Astrocyte (in vitro differentiated cells and primary cell): ENCODE data around the gene HOXC9.

Experiments used
- CTCF ChIP-seq: IDR thresholded peaks from 2 replicates; pipeline ENCODE4 v1.5.1; 2011; ENCODE audit warnings: low read depth, mild to moderate bottlenecking, inconsistent platforms, low read length, moderate library complexity; ENCODE audit not compliant: insufficient read depth
- EZH2 ChIP-seq: IDR thresholded peaks from 2 replicates; pipeline ENCODE4 v1.6.1; 2012; ENCODE audit warnings: mild to moderate bottlenecking, low read length, inconsistent platforms; ENCODE audit not compliant: insufficient read depth

GRCh38 chr12:54047964-54048303 lies 48.0 kb downstream of the HOXC9 start:
- TF ChIP-seq EZH2 (no peak), CTCF (no peak)
